ENCODE results near the gene HYLS1. TPM values are rescaled to one million over a fixed set of nuclear protein-coding genes. Genes with fewer than 3 reads are reported as not detected.
A peak's percentile ranks its signal among the peaks of the same experiment; 100 is the strongest.

The HYLS1 gene
- total and polyA plus RNA-seq, 8 donors = 3.4 to 14.4 (median 9.7) TPM

DNA sequence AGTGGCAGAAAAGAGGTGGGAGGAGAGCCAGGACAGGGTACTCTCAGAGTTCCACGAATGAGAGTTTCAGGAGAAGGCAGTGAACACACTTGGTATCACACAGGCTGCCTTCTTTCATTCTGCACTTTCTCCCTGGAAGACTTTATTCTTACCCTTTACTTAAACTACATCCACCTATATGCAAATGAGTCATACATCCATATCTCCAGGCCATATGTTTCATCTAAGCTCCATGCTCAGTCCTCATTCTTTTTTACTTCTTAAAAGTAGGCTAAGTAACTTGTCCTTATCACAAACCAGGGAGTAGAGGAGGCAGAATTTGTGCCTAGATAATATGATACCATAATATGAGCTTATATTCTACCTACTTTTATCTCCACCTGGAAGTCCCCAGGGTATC is 6.2 kb upstream of the HYLS1 start:
- peaks cover 0 to 3% of the 10 kb centered on the region in 2 donors for H3K4me1 ChIP-seq
- DNase-seq (no peak), ATAC-seq (no peak)
- no peaks in the 10 kb centered on the region for H3K27me3 ChIP-seq
- no peak overlapping the region for H3K27ac ChIP-seq
- TF ChIP-seq CTCF (IDR thresholded peaks at IDR 0.05) = no peak
- H3K36me3 ChIP-seq = no peaks in the 10 kb centered on the region
- intact Hi-C loops (cut with DNase I) = no loop called here
- no peak overlapping the region for H3K4me3 ChIP-seq
- H3K9me3 ChIP-seq = no peaks in the 10 kb centered on the region

DNA sequence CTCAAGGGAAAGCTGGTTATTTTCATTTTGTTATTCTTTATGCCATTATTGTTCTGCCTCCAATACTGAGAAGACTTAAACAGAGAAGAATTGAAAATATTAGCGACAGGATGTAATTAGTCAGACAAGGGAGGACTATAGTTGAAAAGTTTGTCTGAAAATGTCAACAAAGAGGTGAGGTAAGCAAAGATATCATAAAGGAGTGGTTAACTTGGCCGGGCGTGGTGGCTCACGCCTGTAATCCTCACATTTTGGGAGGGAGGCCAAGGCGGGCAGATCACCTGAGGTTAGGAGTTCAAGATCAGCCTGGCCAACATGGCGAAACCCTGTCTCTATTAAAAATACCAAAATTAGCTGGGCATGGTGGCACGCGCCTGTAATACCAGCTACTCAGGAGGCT is 4.1 kb upstream of the HYLS1 start:
- Histone ChIP-seq H3K9me3 (no peaks in the 10 kb centered on the region), H3K36me3 (no peaks in the 10 kb centered on the region), H3K4me1 (peaks cover 2 to 16% of the 10 kb centered on the region in 2 donors), H3K4me3 (no peak overlapping the region), H3K27me3 (no peaks in the 10 kb centered on the region), H3K27ac (no peak overlapping the region)
- no peak for TF ChIP-seq CTCF (IDR thresholded peaks at IDR 0.05)
- no peak for ATAC-seq
- DNase-seq = no peak
- intact Hi-C loops (cut with DNase I) = no loop called here

- peak overlapping the region; percentile 65 to 74 for H3K4me3 ChIP-seq
- intact Hi-C loops (cut with DNase I) = no loop called here
These were observed 483 bp upstream of the HYLS1 start for GRCh38 chr11:125886997-125887372.

GRCh38 chr11:125890447-125891100 is 3.1 kb downstream of the HYLS1 start:
- no peak for ATAC-seq
- Histone ChIP-seq H3K27me3 (no peaks in the 10 kb centered on the region), H3K4me1 (peaks cover 5 to 22% of the 10 kb centered on the region in 2 donors), H3K36me3 (peaks cover 0 to 32% of the 10 kb centered on the region in 2 donors), H3K9me3 (no peaks in the 10 kb centered on the region), H3K27ac (no peak overlapping the region), H3K4me3 (no peak overlapping the region)
- no peak for DNase-seq
- intact Hi-C loops (cut with DNase I) = no loop called here
- TF ChIP-seq CTCF (IDR thresholded peaks at IDR 0.05) = no peak

More at GRCh38 chr11:125886997-125887372, 483 bp upstream of the HYLS1 start:
- H3K9me3 ChIP-seq = no peaks in the 10 kb centered on the region
- TF ChIP-seq CTCF (IDR thresholded peaks at IDR 0.05) = no peak
- ATAC-seq (peak; percentile 52), DNase-seq (peak in 3 of 4 donors; percentile 32 to 85 (median 63))
- peak overlapping the region; percentile 92 to 94 for H3K27ac ChIP-seq
- H3K36me3 ChIP-seq = no peaks in the 10 kb centered on the region
- peaks cover 5 to 22% of the 10 kb centered on the region in 2 donors for H3K4me1 ChIP-seq
- H3K27me3 ChIP-seq = no peaks in the 10 kb centered on the region

- Histone ChIP-seq H3K36me3 (peaks cover 0 to 40% of the 10 kb centered on the region in 2 donors), H3K9me3 (no peaks in the 10 kb centered on the region), H3K27me3 (no peaks in the 10 kb centered on the region), H3K4me3 (no peak overlapping the region), H3K4me1 (peaks cover 5 to 11% of the 10 kb centered on the region in 2 donors), H3K27ac (no peak overlapping the region)
- ATAC-seq (no peak), DNase-seq (no peak)
- intact Hi-C loops (cut with DNase I) = no loop called here
- TF ChIP-seq CTCF (IDR thresholded peaks at IDR 0.05) = no peak
These were observed 4.6 kb downstream of the HYLS1 start for GRCh38 chr11:125892071-125892470.

All from left lung (tissue), 10 donors.